ENCODE data around the gene IDNK.

- TF ChIP-seq EZH2 (IDR thresholded peaks at IDR 0.05) (no peak), POLR2AphosphoS5 (IDR thresholded peaks at IDR 0.05; ENCODE audit: borderline replicate concordance, low read depth, low read length) (no peak), FOXP2 (optimal IDR thresholded peaks at IDR 0.05; ENCODE audit: control extremely low read depth, extremely low read length, insufficient read depth) (no peak)
Measured at GRCh38 chr9:83670381-83670780, 47.4 kb downstream of the IDNK start.

Measured in SK-N-MC (cell line).